Activated CD8-positive, alpha-beta T cell treated with anti-CD3 and anti-CD28 coated beads for 36 hours (primary cell): Measurements from ENCODE around the gene METTL16. TPM values are rescaled to one million over a fixed set of nuclear protein-coding genes. Genes with fewer than 3 reads are reported as not detected.
A peak's percentile ranks its signal among the peaks of the same experiment; 100 is the strongest.

Experiments used
- ATAC-seq: fragments of 200-7000 bp; cut with Tn5 transposase; one replicate; pipeline ENCODE4 v1.10.0; 2021; ENCODE audit warnings: mild to moderate bottlenecking, moderate library complexity
- CTCF ChIA-PET: fragments of 350-600 bp; sonication (Branson Sonifier 250); formaldehyde crosslinking; loops from one replicate; lab custom pipeline; 2021; ENCODE audit warnings: antibody characterized with exemption; lab: Charles Lee
- POLR2A ChIA-PET: fragments of 350-600 bp; sonication (Branson Sonifier 250); formaldehyde crosslinking; loops from one replicate; lab custom pipeline; 2021; ENCODE audit warnings: antibody characterized with exemption; lab: Charles Lee
- DNase-seq: peaks from one replicate; pipeline ENCODE4 v3.0.0-alpha.2; 2020
- H3K27ac Mint-ChIP-seq: one replicate; pipeline ENCODE4 v1.8.0; 2021; ENCODE audit warnings: mild to moderate bottlenecking, mixed read lengths
- H3K27me3 Mint-ChIP-seq: one replicate; pipeline ENCODE4 v1.8.0; 2021; ENCODE audit warnings: mixed read lengths
- H3K36me3 Mint-ChIP-seq: one replicate; pipeline ENCODE4 v1.8.0; 2021; ENCODE audit warnings: low read depth, mixed read lengths
- H3K4me1 Mint-ChIP-seq: one replicate; pipeline ENCODE4 v1.8.0; 2021; ENCODE audit warnings: low read depth, mixed read lengths
- H3K4me3 Mint-ChIP-seq: one replicate; pipeline ENCODE4 v1.8.0; 2021; ENCODE audit warnings: mild to moderate bottlenecking, moderate library complexity, mixed read lengths
- H3K9me3 Mint-ChIP-seq: one replicate; pipeline ENCODE4 v1.8.0; 2021; ENCODE audit warnings: mixed read lengths
- intact Hi-C: fragments of 100-400 bp; cut with micrococcal nuclease; formaldehyde crosslinking; loops from one replicate; pipeline ENCODE4 v1.10.0; 2022
- total RNA-seq, 2 experiments: library from RNA; stranded (reverse); gene quantifications; one replicate each; pipeline ENCODE4 v1.2.3, GENCODE V29; 2021
- TF ChIP-seq, protein P1 (sequence below): fragments of 200-600 bp; IDR thresholded peaks from one replicate; pipeline ENCODE4 v1.8.0; 2022; ENCODE audit warnings: antibody characterized with exemption, mild to moderate bottlenecking

The METTL16 gene
- total RNA-seq, 2 experiments from 2014 or later, result 47.9 to 50.3 TPM

DNA sequence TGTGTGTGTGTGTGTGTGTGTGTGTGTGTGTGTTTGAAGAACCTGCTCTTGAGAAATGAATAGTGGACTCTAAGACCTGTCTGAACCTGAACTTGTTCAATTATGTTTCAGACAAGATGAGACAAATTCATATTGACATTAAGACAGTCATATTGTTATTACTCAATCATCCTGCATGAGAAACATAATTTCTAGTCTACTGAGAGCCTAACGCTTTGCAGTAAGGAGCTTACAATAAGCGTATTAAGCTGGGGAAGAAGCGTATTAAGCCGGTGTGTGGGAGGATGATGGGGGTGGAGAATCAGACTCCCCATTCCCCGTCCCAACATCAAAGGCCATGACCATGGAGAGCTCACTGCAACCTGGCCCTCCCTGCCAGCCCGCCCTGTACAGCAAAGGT is 88.4 kb downstream of the METTL16 start:
- no peak for DNase-seq

GRCh38 chr17:2421315-2422147 is 90.2 kb downstream of the METTL16 start:
- ChIA-PET POLR2A (interaction anchor here (0.5 kb wide), 1 partner anchor 1635 kb away, joined by 3 read pairs; no protein-coding TSS in a partner anchor), CTCF (interaction anchor here (1.5 kb wide), 1 partner anchor 39 kb away, joined by 5 read pairs; no protein-coding TSS in a partner anchor)
- TF ChIP-seq, protein P1, sequence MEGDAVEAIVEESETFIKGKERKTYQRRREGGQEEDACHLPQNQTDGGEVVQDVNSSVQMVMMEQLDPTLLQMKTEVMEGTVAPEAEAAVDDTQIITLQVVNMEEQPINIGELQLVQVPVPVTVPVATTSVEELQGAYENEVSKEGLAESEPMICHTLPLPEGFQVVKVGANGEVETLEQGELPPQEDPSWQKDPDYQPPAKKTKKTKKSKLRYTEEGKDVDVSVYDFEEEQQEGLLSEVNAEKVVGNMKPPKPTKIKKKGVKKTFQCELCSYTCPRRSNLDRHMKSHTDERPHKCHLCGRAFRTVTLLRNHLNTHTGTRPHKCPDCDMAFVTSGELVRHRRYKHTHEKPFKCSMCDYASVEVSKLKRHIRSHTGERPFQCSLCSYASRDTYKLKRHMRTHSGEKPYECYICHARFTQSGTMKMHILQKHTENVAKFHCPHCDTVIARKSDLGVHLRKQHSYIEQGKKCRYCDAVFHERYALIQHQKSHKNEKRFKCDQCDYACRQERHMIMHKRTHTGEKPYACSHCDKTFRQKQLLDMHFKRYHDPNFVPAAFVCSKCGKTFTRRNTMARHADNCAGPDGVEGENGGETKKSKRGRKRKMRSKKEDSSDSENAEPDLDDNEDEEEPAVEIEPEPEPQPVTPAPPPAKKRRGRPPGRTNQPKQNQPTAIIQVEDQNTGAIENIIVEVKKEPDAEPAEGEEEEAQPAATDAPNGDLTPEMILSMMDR, result no peak
- H3K9me3 Mint-ChIP-seq, result no peaks in the 10 kb centered on the region
- H3K27me3 Mint-ChIP-seq, result no peaks in the 10 kb centered on the region
- H3K4me3 Mint-ChIP-seq, result no peak overlapping the region
- peaks cover 28% of the 10 kb centered on the region for H3K36me3 Mint-ChIP-seq
- intact Hi-C loops, result no loop called here
- DNase-seq (no peak), ATAC-seq (no peak)
- peaks cover 2% of the 10 kb centered on the region for H3K4me1 Mint-ChIP-seq
- H3K27ac Mint-ChIP-seq, result no peak overlapping the region

More for the DNA sequence above, 88.4 kb downstream of the METTL16 start:
- ChIA-PET POLR2A (no interaction called here), CTCF (interaction anchor here (1.6 kb wide), 1 partner anchor 41 kb away, joined by 5 read pairs; no protein-coding TSS in a partner anchor)
- Mint-ChIP-seq H3K36me3 (peaks cover 28% of the 10 kb centered on the region), H3K9me3 (no peaks in the 10 kb centered on the region), H3K27ac (no peak overlapping the region), H3K27me3 (no peaks in the 10 kb centered on the region), H3K4me1 (peaks cover 2% of the 10 kb centered on the region), H3K4me3 (no peak overlapping the region)
- no peak for ATAC-seq
- TF ChIP-seq, protein P1, result no peak
- intact Hi-C loops, result no loop called here

- no peak for DNase-seq
- intact Hi-C loops, result no loop called here
- Mint-ChIP-seq H3K9me3 (no peaks in the 10 kb centered on the region), H3K4me1 (peaks cover 5% of the 10 kb centered on the region), H3K36me3 (peaks cover 19% of the 10 kb centered on the region), H3K27ac (no peak overlapping the region), H3K4me3 (no peak overlapping the region), H3K27me3 (no peaks in the 10 kb centered on the region)
- POLR2A ChIA-PET, result no interaction called here
- CTCF ChIA-PET, result interaction anchor here (10.5 kb wide), 1 partner anchor 38 kb away, joined by 463 read pairs; no protein-coding TSS in a partner anchor
- TF ChIP-seq, protein P1, result no peak
- no peak for ATAC-seq
Measured at GRCh38 chr17:2420176-2420575, 91.5 kb downstream of the METTL16 start.

GRCh38 chr17:2419486-2419885 is 92.2 kb downstream of the METTL16 start:
- TF ChIP-seq, protein P1, result no peak
- ATAC-seq, result no peak
- ChIA-PET CTCF (interaction anchor here (0.9 to 10.5 kb wide), 4 partner anchors 16 to 365 kb away, joined by 3 to 463 read pairs (median 4); partner anchors contain the start of gene HIC1), POLR2A (no interaction called here)
- Mint-ChIP-seq H3K27me3 (no peaks in the 10 kb centered on the region), H3K36me3 (peaks cover 20% of the 10 kb centered on the region), H3K4me1 (peaks cover 5% of the 10 kb centered on the region), H3K4me3 (no peak overlapping the region), H3K9me3 (no peaks in the 10 kb centered on the region), H3K27ac (no peak overlapping the region)
- intact Hi-C loops, result no loop called here
- DNase-seq, result no peak

GRCh38 chr17:2418572-2418971 is 93.1 kb downstream of the METTL16 start:
- TF ChIP-seq, protein P1, result no peak
- H3K36me3 Mint-ChIP-seq, result peaks cover 26% of the 10 kb centered on the region
- H3K4me3 Mint-ChIP-seq, result no peak overlapping the region
- peak overlapping the region; percentile 54 for H3K27ac Mint-ChIP-seq
- no peaks in the 10 kb centered on the region for H3K9me3 Mint-ChIP-seq
- H3K4me1 Mint-ChIP-seq, result peaks cover 4% of the 10 kb centered on the region
- intact Hi-C loops, result no loop called here
- POLR2A ChIA-PET, result interaction anchor here (1.2 kb wide), 1 partner anchor 27 kb away, joined by 4 read pairs; no protein-coding TSS in a partner anchor
- CTCF ChIA-PET, result interaction anchor here (0.9 to 10.5 kb wide), 4 partner anchors 15 to 364 kb away, joined by 3 to 463 read pairs (median 4); partner anchors contain the start of gene HIC1
- H3K27me3 Mint-ChIP-seq, result no peaks in the 10 kb centered on the region
- no peak for DNase-seq
- no peak for ATAC-seq
